Vagina (tissue), 2 donors: Measurements from ENCODE around the gene RALGAPA2.

Source experiments
- CTCF ChIP-seq, 3 experiments: fragments of 450-650 bp in 2 of 3; fragments of 200-600 bp in 1 of 3; sonication (generic) in 1 of 3; IDR thresholded peaks; one replicate each; pipeline ENCODE4 v1.5.1; 2017 to 2019; ENCODE audit warnings: antibody characterized with exemption in 3 of 3, mild to moderate bottlenecking in 2 of 3, moderate library complexity in 2 of 3
- POLR2AphosphoS5 ChIP-seq, 2 donors: sonication (generic); formaldehyde crosslinking; IDR thresholded peaks; one replicate each; pipeline ENCODE4 v1.9.0; 2017; ENCODE audit warnings: antibody characterized with exemption in 2 of 2, mild to moderate bottlenecking in 2 of 2, low read depth in 1 of 2; ENCODE audit not compliant: insufficient read depth in 1 of 2

GRCh38 chr20:20395087-20395486 lies 317.4 kb downstream of the RALGAPA2 start:
- TF ChIP-seq POLR2AphosphoS5 (IDR thresholded peaks at IDR 0.05; ENCODE audit: insufficient read depth in 1 of 2, low read depth in 1 of 2) (no peak), CTCF (IDR thresholded peaks at IDR 0.05) (no peak)
